ENCODE data around the gene GRIK1. TPM values are rescaled to one million over a fixed set of nuclear protein-coding genes. Genes with fewer than 3 reads are reported as not detected.

GRIK1 gene
- total and polyA plus RNA-seq, 12 donors: not detected

DNA sequence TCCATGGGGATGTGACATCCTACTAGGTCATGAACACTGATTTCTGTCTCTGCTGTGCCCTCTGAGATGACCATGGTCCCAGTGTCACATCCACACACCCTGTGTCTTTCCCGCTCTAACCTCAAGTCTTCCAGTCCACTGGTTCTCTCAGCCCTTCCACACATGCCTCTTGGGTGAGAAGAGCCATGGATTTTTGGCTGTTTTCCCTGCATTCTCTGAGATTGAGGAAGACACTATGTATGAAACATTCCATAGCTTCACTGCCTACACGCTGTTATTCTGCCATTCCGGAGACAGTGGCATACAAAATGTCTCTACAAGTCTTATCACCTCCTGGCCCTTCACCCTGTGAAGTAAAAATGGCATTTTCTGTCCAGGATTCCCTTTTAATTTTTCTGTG lies 393.7 kb downstream of the GRIK1 start:
- H3K4me3 ChIP-seq: no peak overlapping the region
- H3K9me3 ChIP-seq: no peaks in the 10 kb centered on the region
- intact Hi-C loops (cut with DNase I): no loop called here
- 91 to 92% methylated on average over 3 of the region's 3 CpGs for WGBS, 2 donors
- H3K36me3 ChIP-seq: no peaks in the 10 kb centered on the region
- no peak for DNase-seq
- TF ChIP-seq, protein P1, sequence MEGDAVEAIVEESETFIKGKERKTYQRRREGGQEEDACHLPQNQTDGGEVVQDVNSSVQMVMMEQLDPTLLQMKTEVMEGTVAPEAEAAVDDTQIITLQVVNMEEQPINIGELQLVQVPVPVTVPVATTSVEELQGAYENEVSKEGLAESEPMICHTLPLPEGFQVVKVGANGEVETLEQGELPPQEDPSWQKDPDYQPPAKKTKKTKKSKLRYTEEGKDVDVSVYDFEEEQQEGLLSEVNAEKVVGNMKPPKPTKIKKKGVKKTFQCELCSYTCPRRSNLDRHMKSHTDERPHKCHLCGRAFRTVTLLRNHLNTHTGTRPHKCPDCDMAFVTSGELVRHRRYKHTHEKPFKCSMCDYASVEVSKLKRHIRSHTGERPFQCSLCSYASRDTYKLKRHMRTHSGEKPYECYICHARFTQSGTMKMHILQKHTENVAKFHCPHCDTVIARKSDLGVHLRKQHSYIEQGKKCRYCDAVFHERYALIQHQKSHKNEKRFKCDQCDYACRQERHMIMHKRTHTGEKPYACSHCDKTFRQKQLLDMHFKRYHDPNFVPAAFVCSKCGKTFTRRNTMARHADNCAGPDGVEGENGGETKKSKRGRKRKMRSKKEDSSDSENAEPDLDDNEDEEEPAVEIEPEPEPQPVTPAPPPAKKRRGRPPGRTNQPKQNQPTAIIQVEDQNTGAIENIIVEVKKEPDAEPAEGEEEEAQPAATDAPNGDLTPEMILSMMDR (IDR thresholded peaks at IDR 0.05): no peak
- no peaks in the 10 kb centered on the region for H3K27me3 ChIP-seq
- no peak overlapping the region for H3K27ac ChIP-seq
- H3K4me1 ChIP-seq: no peaks in the 10 kb centered on the region
- no peak for ATAC-seq

DNA sequence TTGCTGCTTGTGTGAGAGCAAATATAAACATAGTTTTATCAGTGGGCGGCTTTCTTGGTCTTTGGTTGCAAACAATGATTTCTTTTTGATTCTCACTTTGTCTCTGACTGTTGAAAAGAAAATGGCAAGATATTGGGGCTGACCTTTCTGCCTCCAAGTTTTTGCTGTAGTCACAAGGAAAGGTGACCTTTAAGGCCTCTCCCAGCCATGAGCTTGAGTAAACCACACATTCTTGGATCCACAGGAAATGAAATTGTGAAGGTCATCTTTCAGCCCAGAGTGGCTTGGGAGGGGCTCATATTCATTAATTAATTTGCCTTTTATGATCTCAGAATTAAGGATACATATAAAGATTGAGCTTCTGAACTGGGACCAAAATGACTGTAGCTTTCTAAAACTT lies 399.5 kb downstream of the GRIK1 start:
- H3K36me3 ChIP-seq: no peaks in the 10 kb centered on the region
- peaks cover 0 to 6% (median 0%) of the 10 kb centered on the region in 9 donors for H3K4me1 ChIP-seq
- WGBS, 2 donors: 89 to 95% methylated on average over 1 of the region's 1 CpG
- no peak for ATAC-seq
- TF ChIP-seq, protein P1 (IDR thresholded peaks at IDR 0.05): no peak
- intact Hi-C loops (cut with DNase I): no loop called here
- no peak overlapping the region for H3K4me3 ChIP-seq
- peaks cover 0 to 8% (median 0%) of the 10 kb centered on the region in 11 donors for H3K9me3 ChIP-seq
- no peaks in the 10 kb centered on the region for H3K27me3 ChIP-seq
- no peak for DNase-seq
- H3K27ac ChIP-seq: no peak overlapping the region

DNA sequence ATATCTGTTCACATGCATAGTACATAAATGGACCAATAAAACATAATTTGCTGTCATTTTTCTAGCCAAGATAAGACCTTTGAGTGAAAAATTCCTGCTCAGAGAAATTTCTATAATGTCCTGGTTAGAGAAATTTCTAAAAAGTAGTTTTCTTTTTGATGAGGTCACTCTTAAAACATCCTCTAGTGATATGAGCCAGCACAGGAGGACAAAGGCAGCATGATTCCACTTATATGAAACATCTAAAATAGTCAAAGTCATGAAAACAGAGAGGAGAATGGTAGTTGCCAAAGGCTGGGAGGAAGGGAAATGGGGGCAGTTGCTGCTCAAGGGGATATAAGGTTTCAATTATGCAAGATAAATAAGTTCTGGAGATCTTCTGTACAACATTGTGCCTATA lies 401.7 kb downstream of the GRIK1 start:
- DNase-seq (no peak), ATAC-seq (no peak)
- no peaks in the 10 kb centered on the region for H3K27me3 ChIP-seq
- no peaks in the 10 kb centered on the region for H3K36me3 ChIP-seq
- TF ChIP-seq, protein P1 (IDR thresholded peaks at IDR 0.05): no peak
- peaks cover 0 to 6% (median 0%) of the 10 kb centered on the region in 9 donors for H3K4me1 ChIP-seq
- H3K9me3 ChIP-seq: peaks cover 0 to 8% (median 0%) of the 10 kb centered on the region in 11 donors
- no peak overlapping the region for H3K4me3 ChIP-seq
- intact Hi-C loops (cut with DNase I): no loop called here
- H3K27ac ChIP-seq: no peak overlapping the region

DNA sequence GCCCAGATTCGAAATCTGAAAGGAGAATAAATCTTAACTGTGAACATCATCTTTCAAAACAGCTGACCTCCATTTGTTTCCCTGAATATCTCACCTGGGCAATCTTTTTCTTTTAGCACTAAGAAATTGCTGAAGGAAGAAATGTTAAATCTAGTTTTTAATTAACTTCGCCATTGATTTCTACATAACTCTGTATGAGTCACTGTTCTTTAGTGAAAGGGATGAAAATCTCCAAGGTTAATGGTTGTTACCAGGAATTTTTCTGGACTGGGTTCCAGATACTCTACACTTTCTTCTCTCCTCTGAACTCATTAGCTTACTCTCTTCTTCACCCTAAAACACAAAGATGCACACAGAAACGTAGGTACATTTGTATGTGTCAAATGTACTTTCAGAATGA lies 405.3 kb downstream of the GRIK1 start:
- 87 to 95% methylated on average over 3 of the region's 3 CpGs for WGBS, 2 donors
- H3K4me3 ChIP-seq: no peak overlapping the region
- H3K27ac ChIP-seq: no peak overlapping the region
- no peak for DNase-seq
- peaks cover 0 to 6% (median 0%) of the 10 kb centered on the region in 9 donors for H3K4me1 ChIP-seq
- no peak for ATAC-seq
- H3K36me3 ChIP-seq: no peaks in the 10 kb centered on the region
- H3K27me3 ChIP-seq: no peaks in the 10 kb centered on the region
- TF ChIP-seq, protein P1 (IDR thresholded peaks at IDR 0.05): no peak
- H3K9me3 ChIP-seq: peaks cover 0 to 8% (median 0%) of the 10 kb centered on the region in 11 donors
- intact Hi-C loops (cut with DNase I): no loop called here

All from heart right ventricle (tissue), 16 donors.